Right lobe of liver (tissue), 4 donors: ENCODE measurements around the gene CDH18.

Experiments used
- POLR2A ChIP-seq: fragments of 450-650 bp; IDR thresholded peaks from one replicate; pipeline ENCODE4 v1.6.1; 2017; ENCODE audit warnings: antibody characterized with exemption, mild to moderate bottlenecking
- TF ChIP-seq, protein P1 (sequence below), 4 donors: fragments of 200-600 bp in 3 of 4; fragments of 450-650 bp in 1 of 4; IDR thresholded peaks; one replicate each; pipeline versions ENCODE4 v1.5.1 to v1.8.0; 2016 to 2022; ENCODE audit warnings: antibody characterized with exemption in 4 of 4, mild to moderate bottlenecking in 2 of 4
- donor health status: DM: no; HTN: no; CAD: no.
- donor health status: DM: no; HTN: no; CAD: no.
- donor health status: DM: no; HTN: yes; CAD: no.

DNA sequence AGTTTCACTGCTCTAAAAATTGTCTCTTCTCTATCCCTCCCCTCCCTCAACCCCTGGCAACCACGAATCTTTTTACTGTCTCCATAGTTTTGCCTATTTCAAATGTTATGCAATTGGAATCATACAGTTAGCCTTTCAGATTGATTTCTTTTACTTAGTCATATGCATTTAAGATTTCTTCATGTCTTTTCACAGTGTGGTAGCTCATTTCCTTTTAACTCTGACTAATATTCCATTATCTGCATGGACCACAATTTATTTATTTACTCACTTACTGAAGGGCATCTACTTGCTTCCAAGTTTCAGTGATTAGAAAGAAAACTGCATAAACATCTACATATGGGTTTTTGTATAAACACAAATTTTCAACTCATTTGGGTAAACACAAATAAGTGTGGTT is 372.3 kb downstream of the CDH18 start:
- no peak for TF ChIP-seq POLR2A
- TF ChIP-seq, protein P1, sequence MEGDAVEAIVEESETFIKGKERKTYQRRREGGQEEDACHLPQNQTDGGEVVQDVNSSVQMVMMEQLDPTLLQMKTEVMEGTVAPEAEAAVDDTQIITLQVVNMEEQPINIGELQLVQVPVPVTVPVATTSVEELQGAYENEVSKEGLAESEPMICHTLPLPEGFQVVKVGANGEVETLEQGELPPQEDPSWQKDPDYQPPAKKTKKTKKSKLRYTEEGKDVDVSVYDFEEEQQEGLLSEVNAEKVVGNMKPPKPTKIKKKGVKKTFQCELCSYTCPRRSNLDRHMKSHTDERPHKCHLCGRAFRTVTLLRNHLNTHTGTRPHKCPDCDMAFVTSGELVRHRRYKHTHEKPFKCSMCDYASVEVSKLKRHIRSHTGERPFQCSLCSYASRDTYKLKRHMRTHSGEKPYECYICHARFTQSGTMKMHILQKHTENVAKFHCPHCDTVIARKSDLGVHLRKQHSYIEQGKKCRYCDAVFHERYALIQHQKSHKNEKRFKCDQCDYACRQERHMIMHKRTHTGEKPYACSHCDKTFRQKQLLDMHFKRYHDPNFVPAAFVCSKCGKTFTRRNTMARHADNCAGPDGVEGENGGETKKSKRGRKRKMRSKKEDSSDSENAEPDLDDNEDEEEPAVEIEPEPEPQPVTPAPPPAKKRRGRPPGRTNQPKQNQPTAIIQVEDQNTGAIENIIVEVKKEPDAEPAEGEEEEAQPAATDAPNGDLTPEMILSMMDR (IDR thresholded peaks at IDR 0.05): no peak
